Glutamatergic neuron (in vitro differentiated cells): ENCODE data around the gene FOSL2. TPM values are rescaled to one million over a fixed set of nuclear protein-coding genes. Genes with fewer than 3 reads are reported as not detected.

Experiments
- DNase-seq: peaks from one replicate; pipeline ENCODE4 v3.0.0; 2022
- H3K27ac Mint-ChIP-seq: one replicate; pipeline ENCODE4 v1.8.0; 2020; ENCODE audit warnings: mild to moderate bottlenecking, mixed read lengths, inconsistent platforms; ENCODE audit not compliant: unreplicated experiment
- H3K27me3 Mint-ChIP-seq: one replicate; pipeline ENCODE4 v1.8.0; 2020; ENCODE audit warnings: mild to moderate bottlenecking, moderate library complexity, mixed read lengths, inconsistent platforms; ENCODE audit not compliant: unreplicated experiment
- H3K36me3 Mint-ChIP-seq: one replicate; pipeline ENCODE4 v1.8.0; 2020; ENCODE audit warnings: mild to moderate bottlenecking, mixed read lengths, inconsistent platforms; ENCODE audit not compliant: unreplicated experiment
- H3K4me1 Mint-ChIP-seq: one replicate; pipeline ENCODE4 v1.8.0; 2020; ENCODE audit warnings: mild to moderate bottlenecking, low read depth, mixed read lengths, inconsistent platforms; ENCODE audit not compliant: unreplicated experiment
- H3K4me3 Mint-ChIP-seq: one replicate; pipeline ENCODE4 v1.8.0; 2020; ENCODE audit warnings: mild to moderate bottlenecking, mixed read lengths, inconsistent platforms; ENCODE audit not compliant: unreplicated experiment
- H3K9me3 Mint-ChIP-seq: one replicate; pipeline ENCODE4 v1.8.0; 2020; ENCODE audit warnings: mild to moderate bottlenecking, moderate library complexity, mixed read lengths, inconsistent platforms; ENCODE audit not compliant: unreplicated experiment
- total RNA-seq: library from RNA; stranded (reverse); fragmentation: NEBNext Ultra II Directional; extraction: Animal tissue kit (Norgen Biotek cat#: 25700); gene quantifications from one replicate; pipeline ENCODE4 v1.2.1, GENCODE V29; 2021; ENCODE audit not compliant: unreplicated experiment
- TF ChIP-seq, protein P1 (sequence below): fragments of 200-600 bp; sonication (generic); IDR thresholded peaks from one replicate; pipeline ENCODE4 v1.5.0; 2021; ENCODE audit not compliant: partially characterized antibody, unreplicated experiment

FOSL2 gene
- total RNA-seq, 1 donor from 2014 or later, result 2.6 TPM

DNA sequence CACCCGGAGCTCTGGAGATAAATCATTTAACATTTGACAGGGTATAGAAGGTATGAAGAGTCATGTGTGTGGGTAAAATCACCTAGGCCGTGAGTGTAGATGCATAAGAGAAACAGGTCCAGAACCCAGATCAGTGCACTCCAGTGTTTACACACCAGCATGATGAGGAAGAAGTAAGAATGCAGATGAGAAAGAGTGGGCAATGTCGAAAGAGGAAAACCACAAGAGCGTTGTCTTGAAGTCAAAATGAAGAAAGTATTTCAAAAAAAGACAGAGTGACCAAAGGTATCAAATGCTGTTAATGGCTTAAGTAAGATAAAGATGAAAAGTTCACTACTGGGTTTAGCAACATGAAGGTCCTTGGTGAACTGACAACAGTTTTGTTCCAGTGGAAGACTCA lies 71.2 kb downstream of the FOSL2 start:
- Mint-ChIP-seq H3K9me3 (no peaks in the 10 kb centered on the region), H3K36me3 (no peaks in the 10 kb centered on the region), H3K4me3 (no peak overlapping the region), H3K27ac (no peak overlapping the region), H3K27me3 (no peaks in the 10 kb centered on the region), H3K4me1 (no peaks in the 10 kb centered on the region)
- TF ChIP-seq, protein P1, sequence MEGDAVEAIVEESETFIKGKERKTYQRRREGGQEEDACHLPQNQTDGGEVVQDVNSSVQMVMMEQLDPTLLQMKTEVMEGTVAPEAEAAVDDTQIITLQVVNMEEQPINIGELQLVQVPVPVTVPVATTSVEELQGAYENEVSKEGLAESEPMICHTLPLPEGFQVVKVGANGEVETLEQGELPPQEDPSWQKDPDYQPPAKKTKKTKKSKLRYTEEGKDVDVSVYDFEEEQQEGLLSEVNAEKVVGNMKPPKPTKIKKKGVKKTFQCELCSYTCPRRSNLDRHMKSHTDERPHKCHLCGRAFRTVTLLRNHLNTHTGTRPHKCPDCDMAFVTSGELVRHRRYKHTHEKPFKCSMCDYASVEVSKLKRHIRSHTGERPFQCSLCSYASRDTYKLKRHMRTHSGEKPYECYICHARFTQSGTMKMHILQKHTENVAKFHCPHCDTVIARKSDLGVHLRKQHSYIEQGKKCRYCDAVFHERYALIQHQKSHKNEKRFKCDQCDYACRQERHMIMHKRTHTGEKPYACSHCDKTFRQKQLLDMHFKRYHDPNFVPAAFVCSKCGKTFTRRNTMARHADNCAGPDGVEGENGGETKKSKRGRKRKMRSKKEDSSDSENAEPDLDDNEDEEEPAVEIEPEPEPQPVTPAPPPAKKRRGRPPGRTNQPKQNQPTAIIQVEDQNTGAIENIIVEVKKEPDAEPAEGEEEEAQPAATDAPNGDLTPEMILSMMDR, result no peak
- no peak for DNase-seq

DNA sequence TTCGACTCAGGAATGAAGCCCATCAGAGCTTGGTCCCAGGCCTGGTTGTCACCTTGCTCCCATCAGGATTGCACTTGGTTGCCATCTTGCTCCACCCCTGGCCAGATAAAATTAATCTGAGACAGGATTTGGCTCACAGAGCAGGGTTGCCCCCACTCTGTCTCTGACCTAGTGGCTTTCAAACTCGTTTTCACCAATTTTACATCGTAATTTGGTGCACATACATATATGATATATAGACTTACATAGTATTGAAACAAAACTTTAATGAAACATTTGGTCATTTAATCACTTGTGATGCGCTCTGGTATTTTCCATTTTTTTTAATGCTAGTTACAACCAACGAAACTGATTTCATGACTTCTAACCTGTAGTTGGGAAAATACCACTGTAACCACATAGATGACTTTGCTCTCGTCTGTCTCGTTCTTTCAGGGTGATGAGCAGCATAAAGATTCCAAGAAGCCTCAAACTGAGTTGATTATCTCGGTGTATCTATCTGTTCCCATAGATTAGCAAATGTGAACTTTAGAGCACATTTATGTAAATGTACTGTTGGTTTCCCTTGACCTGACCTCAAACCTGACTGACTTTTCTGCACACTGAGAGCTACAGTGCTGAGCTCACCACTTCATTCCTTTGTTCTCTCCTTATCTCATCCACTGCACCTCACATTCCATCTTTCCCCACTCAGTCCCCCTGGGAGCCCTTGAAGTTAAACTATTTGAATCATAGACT lies 72.7 kb downstream of the FOSL2 start:
- H3K27ac Mint-ChIP-seq, result no peak overlapping the region
- H3K4me1 Mint-ChIP-seq, result no peaks in the 10 kb centered on the region
- TF ChIP-seq, protein P1, result no peak
- no peak overlapping the region for H3K4me3 Mint-ChIP-seq
- no peak for DNase-seq
- H3K27me3 Mint-ChIP-seq, result no peaks in the 10 kb centered on the region
- H3K9me3 Mint-ChIP-seq, result no peaks in the 10 kb centered on the region
- no peaks in the 10 kb centered on the region for H3K36me3 Mint-ChIP-seq

Other genes starting within 250 kb of the FOSL2 start
- not detected for gene PLB1, start 103.2 kb downstream of the FOSL2 start, total RNA-seq